Omental fat pad (tissue), 4 donors: ENCODE results near the gene CCNI2. TPM values are rescaled to one million over a fixed set of nuclear protein-coding genes. Genes with fewer than 3 reads are reported as not detected.

Experiments used
- ATAC-seq: fragments of 150-250 bp; one replicate; pipeline ENCODE4 v1.9.1; 2016; ENCODE audit warnings: mild to moderate bottlenecking, moderate library complexity; ENCODE audit not compliant: low FRiP score
- DNase-seq: peaks from one replicate; pipeline ENCODE4 v3.0.0-alpha.2; 2019; ENCODE audit warnings: low spot score
- total RNA-seq, 4 donors: library from RNA; depleted of rRNA; stranded (reverse); fragments of >200 nt; gene quantifications; one replicate each; pipeline ENCODE4 v1.1.0, GENCODE V29; 2016
- TF ChIP-seq, protein P1 (sequence below), 3 donors: fragments of 450-650 bp; IDR thresholded peaks; one replicate each; pipeline ENCODE4 v1.5.1; 2016 to 2017; ENCODE audit warnings: antibody characterized with exemption in 3 of 3, mild to moderate bottlenecking in 3 of 3, moderate library complexity in 2 of 3

CCNI2 gene
- total RNA-seq, 4 donors from 2014 or later, result 0.12 to 0.19 TPM; not detected in 2

DNA sequence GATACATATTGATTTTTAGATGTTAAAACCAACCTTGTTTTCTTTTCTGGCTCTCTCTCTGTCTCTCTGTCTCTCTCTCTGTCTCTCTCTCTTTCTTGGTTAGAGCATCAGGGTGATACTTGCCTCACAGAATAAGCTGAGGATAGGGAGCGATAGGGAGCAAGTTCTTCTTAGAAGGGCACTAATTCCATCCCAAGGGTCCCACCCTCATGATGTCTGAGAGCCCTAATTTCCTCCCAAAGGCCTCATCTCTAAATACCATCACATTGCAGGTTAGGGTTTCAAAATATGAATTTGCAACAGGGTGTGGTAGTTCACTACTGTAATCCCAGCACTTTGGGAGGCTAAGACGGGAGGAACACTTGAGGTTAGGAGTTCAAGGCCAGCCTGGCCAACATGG is 5.1 kb upstream of the CCNI2 start:
- no peak for ATAC-seq
- TF ChIP-seq, protein P1, sequence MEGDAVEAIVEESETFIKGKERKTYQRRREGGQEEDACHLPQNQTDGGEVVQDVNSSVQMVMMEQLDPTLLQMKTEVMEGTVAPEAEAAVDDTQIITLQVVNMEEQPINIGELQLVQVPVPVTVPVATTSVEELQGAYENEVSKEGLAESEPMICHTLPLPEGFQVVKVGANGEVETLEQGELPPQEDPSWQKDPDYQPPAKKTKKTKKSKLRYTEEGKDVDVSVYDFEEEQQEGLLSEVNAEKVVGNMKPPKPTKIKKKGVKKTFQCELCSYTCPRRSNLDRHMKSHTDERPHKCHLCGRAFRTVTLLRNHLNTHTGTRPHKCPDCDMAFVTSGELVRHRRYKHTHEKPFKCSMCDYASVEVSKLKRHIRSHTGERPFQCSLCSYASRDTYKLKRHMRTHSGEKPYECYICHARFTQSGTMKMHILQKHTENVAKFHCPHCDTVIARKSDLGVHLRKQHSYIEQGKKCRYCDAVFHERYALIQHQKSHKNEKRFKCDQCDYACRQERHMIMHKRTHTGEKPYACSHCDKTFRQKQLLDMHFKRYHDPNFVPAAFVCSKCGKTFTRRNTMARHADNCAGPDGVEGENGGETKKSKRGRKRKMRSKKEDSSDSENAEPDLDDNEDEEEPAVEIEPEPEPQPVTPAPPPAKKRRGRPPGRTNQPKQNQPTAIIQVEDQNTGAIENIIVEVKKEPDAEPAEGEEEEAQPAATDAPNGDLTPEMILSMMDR (IDR thresholded peaks at IDR 0.05), result no peak
- DNase-seq, result no peak

DNA sequence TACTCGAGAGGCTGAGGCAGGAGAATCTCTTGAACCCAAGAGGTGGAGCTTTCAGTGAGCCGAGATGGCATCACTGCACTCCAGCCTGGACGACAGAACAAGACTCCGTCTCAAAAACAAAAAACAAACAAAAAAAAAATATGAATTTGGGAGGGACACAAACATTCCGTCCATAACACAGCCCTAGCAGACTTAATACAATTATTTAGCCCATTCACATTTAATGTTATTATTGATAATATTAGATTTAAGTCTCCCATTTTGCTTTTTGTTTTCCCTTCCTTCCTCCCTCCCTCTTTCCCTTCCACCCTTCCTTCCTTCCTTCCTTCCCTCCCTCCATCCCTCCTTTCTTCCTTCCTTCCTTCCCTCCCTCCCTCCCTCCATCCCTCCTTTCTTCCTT is 4.6 kb upstream of the CCNI2 start:
- TF ChIP-seq, protein P1 (IDR thresholded peaks at IDR 0.05), result no peak
- no peak for ATAC-seq
- DNase-seq, result no peak

DNA sequence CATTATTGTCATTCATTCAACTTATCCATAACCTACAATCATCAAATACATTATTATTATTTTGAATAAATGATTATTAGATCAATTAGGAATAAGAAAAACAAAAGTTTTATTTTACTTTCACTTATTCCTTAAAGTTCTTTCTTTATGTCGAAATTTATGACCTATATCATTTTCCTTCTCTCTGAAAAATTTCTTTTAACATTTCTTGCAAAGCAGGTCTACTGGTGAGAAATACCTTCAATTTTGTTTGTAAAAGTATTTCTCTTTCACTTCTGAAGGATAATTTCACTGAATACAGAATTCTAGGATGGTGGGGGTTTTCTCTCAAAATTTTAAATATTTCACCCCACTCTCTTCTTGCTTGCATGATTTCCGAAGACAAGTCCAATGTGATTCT is 2.6 kb upstream of the CCNI2 start:
- DNase-seq (no peak), ATAC-seq (no peak)
- TF ChIP-seq, protein P1 (IDR thresholded peaks at IDR 0.05), result no peak

DNA sequence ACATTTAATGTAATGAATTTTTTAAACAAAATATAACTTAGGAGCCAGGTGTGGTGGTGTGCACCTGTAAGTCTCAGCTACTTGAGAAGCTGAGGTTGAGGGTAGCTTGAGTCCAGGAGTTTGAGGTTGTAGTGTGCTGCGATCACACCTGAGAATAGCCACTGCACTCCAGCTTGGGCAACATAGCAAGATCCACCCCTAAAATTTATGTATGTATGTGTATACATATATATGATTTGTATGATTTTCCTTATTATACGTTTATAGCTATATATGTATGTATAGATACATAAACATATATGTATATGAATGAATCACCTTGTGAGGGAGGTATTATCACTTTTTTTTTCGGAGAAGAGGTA is 653 bp upstream of the CCNI2 start:
- TF ChIP-seq, protein P1 (IDR thresholded peaks at IDR 0.05), result no peak
- ATAC-seq (no peak), DNase-seq (no peak)

DNA sequence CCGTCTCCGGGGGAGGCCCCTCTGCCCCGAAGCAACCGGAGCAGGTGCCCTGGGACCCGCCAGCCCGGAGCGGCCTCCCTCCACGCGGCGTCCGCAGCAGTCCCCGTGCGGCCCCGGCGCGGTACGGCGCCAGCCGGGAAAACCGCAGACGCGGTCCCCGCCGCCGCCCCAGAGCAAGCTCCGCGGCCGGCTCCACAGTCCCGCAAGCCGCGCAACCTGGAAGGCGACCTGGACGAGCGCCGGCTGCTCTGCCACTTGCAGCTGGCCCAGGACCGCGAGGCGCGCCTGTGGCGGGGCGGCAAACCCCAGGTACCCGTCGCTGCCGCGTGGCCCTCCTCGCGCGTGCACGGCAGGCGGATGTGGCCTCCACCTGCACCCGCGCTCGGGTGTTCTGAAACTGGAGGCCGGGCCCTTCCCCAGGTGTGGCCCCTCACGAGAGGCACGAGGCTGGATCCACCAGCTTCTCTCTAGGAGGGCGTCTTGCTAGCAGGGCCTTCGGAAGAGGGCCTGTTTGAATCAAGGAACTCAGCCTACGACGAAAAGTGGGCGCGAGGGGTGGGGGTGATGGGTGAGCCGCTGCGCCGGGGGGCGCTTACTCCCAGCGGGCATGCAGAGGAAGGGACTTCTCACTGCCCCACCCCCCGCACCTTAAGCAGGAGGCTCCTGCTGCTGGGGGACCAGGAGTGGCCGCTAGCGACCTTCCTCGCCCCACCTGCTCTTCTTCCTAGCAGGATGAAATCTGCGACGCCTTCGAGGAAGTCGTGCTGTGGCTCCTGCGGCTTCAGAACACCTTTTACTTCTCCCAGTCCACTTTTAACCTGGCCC is 602 bp downstream of the CCNI2 start:
- TF ChIP-seq, protein P1 (IDR thresholded peaks at IDR 0.05), result no peak
- ATAC-seq, result no peak
- no peak for DNase-seq

DNA sequence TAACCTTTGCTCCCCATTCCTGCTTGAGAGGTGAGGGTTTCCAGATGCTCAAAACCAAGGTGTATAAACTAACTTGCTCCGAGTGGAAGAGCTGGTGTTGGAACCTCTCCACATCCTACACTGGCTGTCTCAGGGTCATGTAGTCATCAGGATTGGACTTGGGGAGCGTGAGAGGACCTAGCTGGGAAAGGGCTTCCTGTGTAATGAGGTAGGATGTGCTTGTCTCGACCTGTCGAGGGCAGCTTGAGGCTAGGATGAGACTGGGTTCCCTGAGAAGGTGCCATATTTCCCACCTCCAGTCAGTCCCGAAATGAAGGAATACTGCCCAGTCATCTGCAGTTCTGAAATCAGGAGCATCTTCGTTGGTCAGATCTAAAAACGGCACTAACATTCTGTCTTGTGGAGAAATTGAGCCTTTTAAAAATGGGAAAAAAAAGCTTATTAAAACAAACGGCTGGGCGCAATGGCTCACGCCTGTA is 1.3 kb downstream of the CCNI2 start:
- TF ChIP-seq, protein P1 (IDR thresholded peaks at IDR 0.05), result no peak
- ATAC-seq, result no peak
- DNase-seq, result no peak

DNA sequence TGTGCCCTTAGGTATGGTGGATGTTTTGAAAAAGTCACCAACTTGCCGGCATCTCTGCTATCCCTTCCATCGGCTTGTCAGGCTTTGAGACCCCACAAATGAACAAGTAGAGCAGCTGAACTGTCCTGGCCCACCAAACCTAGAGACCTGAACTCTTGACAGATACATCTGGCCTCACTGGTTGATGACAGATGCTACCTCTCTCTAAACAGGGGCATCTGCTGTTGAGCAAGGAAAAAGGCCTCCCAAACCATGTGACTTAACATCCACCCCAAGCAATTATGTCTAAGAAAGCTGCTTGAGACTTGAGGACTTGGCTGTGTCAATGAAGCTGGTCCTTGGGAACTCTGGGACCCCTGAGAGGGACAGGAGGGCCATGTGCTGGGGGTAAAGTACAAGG is 2.3 kb downstream of the CCNI2 start:
- no peak for ATAC-seq
- TF ChIP-seq, protein P1 (IDR thresholded peaks at IDR 0.05), result no peak
- DNase-seq, result no peak
